DOHH2 (cell line): ENCODE data around the gene SPIN1.

Experiments
- EZH2phosphoT487 ChIP-seq: fragments of 200-600 bp; sonication (generic); IDR thresholded peaks from 2 replicates; pipeline ENCODE4 v1.6.1; 2017; ENCODE audit warnings: borderline replicate concordance, mild to moderate bottlenecking, antibody characterized with exemption, low read length, moderate library complexity, mixed read lengths
- TF ChIP-seq, protein P1 (sequence below): fragments of 200-600 bp; sonication (generic); IDR thresholded peaks from one replicate; pipeline ENCODE4 v1.5.1; 2014; ENCODE audit warnings: antibody characterized with exemption, mild to moderate bottlenecking, low read depth, low read length; ENCODE audit not compliant: poor library complexity, severe bottlenecking

DNA sequence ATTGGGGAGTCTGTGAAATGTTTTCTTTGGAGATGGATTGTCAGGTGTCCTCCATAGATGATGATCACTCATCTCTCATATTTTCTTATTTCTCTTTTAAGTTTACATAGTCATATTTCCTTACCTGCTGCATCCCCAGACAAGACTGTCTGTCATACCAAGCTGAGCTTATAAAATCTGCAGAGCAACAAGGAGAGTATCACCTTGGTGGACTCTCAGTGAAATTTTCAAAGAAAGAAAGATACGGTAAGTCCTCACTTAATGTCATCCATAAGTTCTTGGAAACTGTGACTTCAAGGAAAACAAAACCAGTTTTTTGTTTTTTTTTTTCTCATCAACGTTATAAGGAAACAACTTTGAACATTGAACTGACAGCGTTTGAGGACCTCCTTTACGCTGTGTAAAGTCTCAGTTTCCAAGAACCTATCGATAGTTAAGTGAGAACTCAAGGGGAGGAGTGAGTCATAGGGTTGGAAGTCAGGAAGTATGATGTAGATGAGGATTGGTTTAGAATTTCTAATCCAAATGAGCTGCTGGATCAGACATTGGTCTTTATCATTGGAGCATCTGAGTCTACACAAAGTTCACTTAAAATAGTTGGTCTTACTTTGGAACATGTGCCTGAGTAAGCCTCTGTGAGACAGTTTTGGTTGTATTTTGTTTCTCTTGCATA is 45.5 kb downstream of the SPIN1 start:
- TF ChIP-seq, protein P1, sequence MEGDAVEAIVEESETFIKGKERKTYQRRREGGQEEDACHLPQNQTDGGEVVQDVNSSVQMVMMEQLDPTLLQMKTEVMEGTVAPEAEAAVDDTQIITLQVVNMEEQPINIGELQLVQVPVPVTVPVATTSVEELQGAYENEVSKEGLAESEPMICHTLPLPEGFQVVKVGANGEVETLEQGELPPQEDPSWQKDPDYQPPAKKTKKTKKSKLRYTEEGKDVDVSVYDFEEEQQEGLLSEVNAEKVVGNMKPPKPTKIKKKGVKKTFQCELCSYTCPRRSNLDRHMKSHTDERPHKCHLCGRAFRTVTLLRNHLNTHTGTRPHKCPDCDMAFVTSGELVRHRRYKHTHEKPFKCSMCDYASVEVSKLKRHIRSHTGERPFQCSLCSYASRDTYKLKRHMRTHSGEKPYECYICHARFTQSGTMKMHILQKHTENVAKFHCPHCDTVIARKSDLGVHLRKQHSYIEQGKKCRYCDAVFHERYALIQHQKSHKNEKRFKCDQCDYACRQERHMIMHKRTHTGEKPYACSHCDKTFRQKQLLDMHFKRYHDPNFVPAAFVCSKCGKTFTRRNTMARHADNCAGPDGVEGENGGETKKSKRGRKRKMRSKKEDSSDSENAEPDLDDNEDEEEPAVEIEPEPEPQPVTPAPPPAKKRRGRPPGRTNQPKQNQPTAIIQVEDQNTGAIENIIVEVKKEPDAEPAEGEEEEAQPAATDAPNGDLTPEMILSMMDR: no peak
- no peak for TF ChIP-seq EZH2phosphoT487
